ENCODE data around the gene RGS2.

RGS2 gene

GRCh38 chr1:192797143-192797542 is 11.7 kb upstream of the RGS2 start:
- DNase-seq: no peak

GRCh38 chr1:192797891-192798290 is 10.9 kb upstream of the RGS2 start:
- no peak for DNase-seq

- no peak for DNase-seq
Measured at GRCh38 chr1:192801451-192801850, 7.4 kb upstream of the RGS2 start.

- no peak for DNase-seq
Measured at GRCh38 chr1:192802406-192802805, 6.4 kb upstream of the RGS2 start.

- DNase-seq: no peak
Measured at GRCh38 chr1:192803501-192803900, 5.3 kb upstream of the RGS2 start.

GRCh38 chr1:192805832-192806323 is 3.0 kb upstream of the RGS2 start:
- DNase-seq: no peak

GRCh38 chr1:192807211-192808162 is 1.4 kb upstream of the RGS2 start:
- peak; percentile 24 for DNase-seq

DNA sequence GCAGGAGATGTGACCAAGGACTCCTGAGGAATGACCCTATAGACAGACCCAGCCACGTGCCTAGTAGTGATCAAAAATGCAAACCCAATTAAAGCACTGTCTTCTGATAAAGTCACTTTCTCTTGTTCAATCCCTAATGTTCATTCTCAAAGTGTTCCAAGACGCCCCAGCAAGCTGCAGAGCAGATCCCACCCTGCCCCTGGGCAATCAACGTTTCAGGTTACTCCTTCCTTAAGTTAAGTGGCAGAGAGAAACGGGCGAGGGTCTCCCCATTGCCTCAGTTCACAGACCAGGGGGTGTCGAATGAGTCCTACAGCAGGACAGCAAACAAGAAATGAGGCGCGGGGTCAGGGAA is 699 bp upstream of the RGS2 start:
- DNase-seq: no peak

GRCh38 chr1:192809307-192810252 is 741 bp downstream of the RGS2 start:
- peak; percentile 64 for DNase-seq

GRCh38 chr1:192810253-192810880 is 1.5 kb downstream of the RGS2 start:
- DNase-seq: no peak

- DNase-seq: no peak
Measured at GRCh38 chr1:192811006-192811405, 2.2 kb downstream of the RGS2 start.

- no peak for DNase-seq
Measured at GRCh38 chr1:192811594-192812239, 2.9 kb downstream of the RGS2 start.

DNA sequence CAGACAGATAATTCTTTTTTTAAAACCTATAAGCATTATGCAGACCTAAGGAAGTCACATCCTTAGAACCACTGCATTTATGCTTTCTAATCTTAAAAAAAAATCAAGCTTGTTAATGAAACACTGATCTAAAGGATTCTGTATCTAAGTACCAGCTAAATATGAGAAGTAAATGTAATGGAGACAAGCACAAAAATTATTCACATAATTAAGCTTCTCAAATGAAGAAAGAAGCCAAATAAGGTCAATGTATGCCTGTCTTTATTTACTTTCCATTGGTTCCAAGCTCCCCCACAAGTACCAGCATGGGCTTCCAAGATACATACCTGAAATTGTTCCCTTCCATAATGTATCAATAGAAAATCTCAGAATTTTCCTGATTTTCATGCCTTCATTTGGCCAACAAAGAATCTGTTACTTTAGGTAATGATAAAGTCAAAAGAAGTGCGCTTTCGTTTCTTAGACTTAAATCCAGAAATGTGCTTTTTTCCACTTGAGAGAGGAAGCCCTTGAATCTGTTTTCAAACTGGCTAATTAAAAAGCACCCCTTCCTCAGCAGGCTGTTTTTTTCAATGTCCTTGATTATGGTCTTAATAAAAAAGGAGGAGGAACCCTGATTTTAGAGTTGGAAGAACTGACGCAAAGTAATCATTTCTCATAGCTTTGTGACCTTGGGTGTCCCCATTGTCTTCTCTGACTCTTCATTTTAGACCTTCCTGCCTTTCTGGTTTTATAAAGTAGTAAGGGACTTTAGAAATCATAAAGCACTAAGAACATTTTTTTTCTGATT is 3.8 kb downstream of the RGS2 start:
- DNase-seq: no peak

DNA sequence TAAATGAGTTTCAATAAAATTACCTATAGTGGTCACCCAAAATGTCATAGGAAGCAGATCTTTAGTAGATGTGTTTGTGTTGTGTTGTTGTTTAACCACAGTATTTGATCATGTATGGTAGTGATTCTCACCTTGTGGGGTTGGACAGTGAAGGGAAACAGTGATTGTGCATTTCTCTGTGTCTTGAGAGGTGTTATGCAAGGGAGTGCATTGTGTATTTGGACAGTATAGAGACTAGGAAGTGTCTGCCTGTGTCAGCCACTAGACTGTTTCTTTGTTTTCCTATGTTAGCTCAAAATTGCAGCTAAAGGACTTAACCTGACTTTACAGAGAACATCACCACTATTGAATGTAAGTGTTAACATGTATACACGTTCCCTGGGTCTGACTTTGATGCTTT is 6.0 kb downstream of the RGS2 start:
- no peak for DNase-seq

DNA sequence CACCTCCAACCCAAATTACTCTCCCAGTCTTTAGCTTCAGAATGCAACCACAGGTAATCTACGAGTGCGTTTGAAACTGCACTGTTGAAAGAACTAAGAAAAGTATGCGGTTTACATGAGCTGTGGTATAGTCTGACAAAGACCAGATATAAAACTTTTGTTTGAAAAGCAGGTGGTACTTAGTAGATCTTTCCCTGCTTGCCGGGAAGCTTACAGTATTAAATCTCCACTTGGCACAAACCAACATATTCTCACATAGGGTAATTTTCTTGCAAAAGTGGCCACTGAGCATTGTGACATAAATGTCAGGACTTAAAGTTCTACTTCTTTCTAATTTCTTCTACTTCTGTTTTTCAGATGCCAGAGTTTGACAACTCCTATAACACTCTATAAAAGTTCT is 8.4 kb downstream of the RGS2 start:
- no peak for DNase-seq

DNA sequence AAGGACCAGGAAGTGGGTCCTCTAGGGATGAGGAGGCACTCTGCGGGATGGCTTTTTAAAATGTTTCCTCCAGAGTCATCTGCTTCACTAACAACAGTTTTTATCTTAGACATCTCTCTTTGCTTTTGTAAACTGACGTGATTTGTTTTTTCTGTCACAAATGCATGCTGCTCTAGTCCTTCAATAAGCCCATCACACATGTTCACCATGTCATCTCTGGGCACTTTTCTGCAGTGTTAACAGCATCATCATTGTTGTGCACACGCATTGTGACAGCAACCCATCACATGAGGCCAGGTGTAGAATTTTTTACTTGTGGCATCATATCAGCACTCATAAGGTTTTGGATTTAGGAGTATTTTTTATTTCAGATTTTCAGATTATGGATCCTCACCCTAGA is 12.5 kb downstream of the RGS2 start:
- DNase-seq: no peak

GRCh38 chr1:192824511-192824910 is 15.7 kb downstream of the RGS2 start:
- no peak for DNase-seq

- DNase-seq: no peak
Measured at GRCh38 chr1:192826791-192827546, 18.1 kb downstream of the RGS2 start.

DNA sequence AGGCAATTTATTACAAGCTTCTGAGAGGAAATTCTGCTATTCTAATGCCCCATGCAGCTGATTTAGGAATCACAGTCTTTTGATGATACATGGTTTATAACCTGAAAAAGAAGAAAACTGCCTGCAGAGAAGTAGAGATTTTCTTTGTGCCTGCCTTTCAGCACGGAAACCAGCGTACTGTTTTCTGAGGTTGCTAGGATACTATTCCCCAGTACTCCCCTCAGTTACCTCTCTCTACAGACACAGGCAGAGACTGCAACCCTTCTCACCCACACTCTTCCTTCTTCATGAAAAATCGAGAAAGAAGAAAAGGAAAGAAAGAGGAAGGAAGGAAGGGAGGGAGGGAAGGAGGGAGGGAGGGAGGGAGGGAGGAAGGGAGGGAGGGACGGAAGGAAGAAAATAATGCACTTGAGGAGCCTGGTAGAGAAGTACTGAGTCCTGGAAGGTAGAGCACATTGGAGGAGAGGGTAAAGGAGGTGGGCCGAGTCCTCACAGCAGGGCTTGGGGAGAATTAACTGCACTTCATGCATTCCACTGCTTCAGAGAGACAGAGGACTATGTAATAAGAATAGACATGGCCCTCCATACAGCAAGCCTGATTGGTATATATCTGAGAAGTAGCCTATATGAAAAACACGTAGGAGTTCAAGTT is 21.9 kb downstream of the RGS2 start:
- DNase-seq: no peak

- no peak for DNase-seq
Measured at GRCh38 chr1:192831706-192832355, 23.0 kb downstream of the RGS2 start.

Measured in stimulated activated CD4-positive, alpha-beta T cell treated with anti-CD3 and anti-CD28 coated beads, Interleukin-15, amount 100 ng/mL, for 24 hours (primary cell).